SIG-M5 (cell line): ENCODE measurements around the gene SPEF2.
A peak's percentile ranks its signal among the peaks of the same experiment; 100 is the strongest.

Experiments used
- DNase-seq: peaks from one replicate; lab custom pipeline; 2025; lab: John Stamatoyannopoulos, UW

The SPEF2 gene

GRCh38 chr5:35736280-35736679 lies 118.6 kb downstream of the SPEF2 start:
- no peak for DNase-seq

GRCh38 chr5:35741126-35741716 lies 123.6 kb downstream of the SPEF2 start:
- no peak for DNase-seq

GRCh38 chr5:35741971-35742370 lies 124.3 kb downstream of the SPEF2 start:
- DNase-seq: no peak

- DNase-seq: no peak
Measured at GRCh38 chr5:35743644-35744043, 126.0 kb downstream of the SPEF2 start.

GRCh38 chr5:35745193-35745592 lies 127.5 kb downstream of the SPEF2 start:
- DNase-seq: no peak

- DNase-seq: no peak
Measured at GRCh38 chr5:35745660-35746059, 128.0 kb downstream of the SPEF2 start.

- DNase-seq: no peak
Measured at GRCh38 chr5:35752012-35752411, 134.3 kb downstream of the SPEF2 start.

GRCh38 chr5:35753500-35753899 lies 135.8 kb downstream of the SPEF2 start:
- no peak for DNase-seq

- no peak for DNase-seq
Measured at GRCh38 chr5:35754481-35754880, 136.8 kb downstream of the SPEF2 start.

GRCh38 chr5:35755966-35756365 lies 138.3 kb downstream of the SPEF2 start:
- DNase-seq: no peak

- no peak for DNase-seq
Measured at GRCh38 chr5:35758151-35758724, 140.6 kb downstream of the SPEF2 start.

- DNase-seq: no peak
Measured at GRCh38 chr5:35761541-35761940, 143.9 kb downstream of the SPEF2 start.

GRCh38 chr5:35762368-35762767 lies 144.7 kb downstream of the SPEF2 start:
- no peak for DNase-seq

GRCh38 chr5:35765921-35766320 lies 148.3 kb downstream of the SPEF2 start:
- no peak for DNase-seq

- no peak for DNase-seq
Measured at GRCh38 chr5:35771300-35771699, 153.6 kb downstream of the SPEF2 start.

GRCh38 chr5:35771839-35772238 lies 154.2 kb downstream of the SPEF2 start:
- no peak for DNase-seq

GRCh38 chr5:35773967-35774366 lies 156.3 kb downstream of the SPEF2 start:
- DNase-seq: no peak

GRCh38 chr5:35776757-35777156 lies 159.1 kb downstream of the SPEF2 start:
- no peak for DNase-seq

- DNase-seq: peak; percentile 10
Measured at GRCh38 chr5:35777358-35778087, 159.9 kb downstream of the SPEF2 start.

- no peak for DNase-seq
Measured at GRCh38 chr5:35778259-35778769, 160.7 kb downstream of the SPEF2 start.

- no peak for DNase-seq
Measured at GRCh38 chr5:35780236-35780635, 162.6 kb downstream of the SPEF2 start.

GRCh38 chr5:35781181-35781790 lies 163.6 kb downstream of the SPEF2 start:
- DNase-seq: no peak

GRCh38 chr5:35783551-35783950 lies 165.9 kb downstream of the SPEF2 start:
- DNase-seq: no peak
